HG02885 (cell line): ENCODE results near the gene FMN1.

Experiments
- ATAC-seq: cut with Tn5 transposase; IDR thresholded peaks from one replicate; pipeline ENCODE4 v1.9.1; 2021; ENCODE audit warnings: mild to moderate bottlenecking; ENCODE audit not compliant: unreplicated experiment, poor library complexity

The FMN1 gene

DNA sequence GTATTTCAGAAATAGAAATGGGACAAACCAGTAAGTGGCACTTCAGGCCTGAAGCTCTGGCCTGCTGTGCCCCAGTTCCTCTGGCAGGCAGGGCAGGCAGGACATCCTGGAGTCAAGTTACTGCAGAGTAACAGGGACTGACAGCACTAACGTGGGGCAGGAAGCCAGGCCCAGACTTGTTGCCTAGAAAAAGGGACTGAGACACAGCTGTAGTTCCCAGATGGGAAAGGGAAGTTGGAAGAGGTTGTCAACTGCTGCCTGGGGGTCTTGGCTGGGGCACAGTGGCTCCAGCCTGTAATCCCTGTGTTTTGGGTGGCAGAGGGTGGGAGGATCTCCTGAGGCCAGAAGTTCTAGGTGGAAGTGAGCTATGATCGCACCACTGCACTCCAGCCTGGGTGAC lies 171.9 kb downstream of the FMN1 start:
- no peak for ATAC-seq

DNA sequence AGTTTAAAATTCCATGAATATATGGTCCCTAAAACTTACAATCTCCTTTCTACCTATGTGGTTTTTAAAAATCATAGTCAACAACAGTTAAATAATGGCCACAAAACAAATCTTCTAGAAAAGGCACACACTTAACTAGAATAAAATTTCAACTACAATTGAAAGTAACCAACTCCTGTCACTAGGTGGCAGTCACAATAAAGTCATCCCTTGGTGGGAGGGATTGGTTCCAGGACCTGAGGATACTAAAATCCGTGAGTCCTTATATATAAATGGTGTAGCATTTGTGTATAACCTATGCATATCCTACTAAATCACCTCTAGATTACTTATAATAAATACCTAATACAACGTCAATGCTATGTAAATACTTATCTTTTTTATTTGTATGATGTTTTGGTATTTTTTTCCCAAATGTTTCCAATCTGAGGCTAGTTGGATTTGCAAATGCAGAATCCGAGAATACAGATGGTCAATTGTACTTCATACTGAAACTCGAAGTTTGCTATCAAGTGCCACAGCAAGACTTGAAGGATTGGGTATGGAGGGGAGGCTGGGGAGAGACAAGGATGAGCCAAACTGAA lies 172.6 kb downstream of the FMN1 start:
- ATAC-seq, result no peak

DNA sequence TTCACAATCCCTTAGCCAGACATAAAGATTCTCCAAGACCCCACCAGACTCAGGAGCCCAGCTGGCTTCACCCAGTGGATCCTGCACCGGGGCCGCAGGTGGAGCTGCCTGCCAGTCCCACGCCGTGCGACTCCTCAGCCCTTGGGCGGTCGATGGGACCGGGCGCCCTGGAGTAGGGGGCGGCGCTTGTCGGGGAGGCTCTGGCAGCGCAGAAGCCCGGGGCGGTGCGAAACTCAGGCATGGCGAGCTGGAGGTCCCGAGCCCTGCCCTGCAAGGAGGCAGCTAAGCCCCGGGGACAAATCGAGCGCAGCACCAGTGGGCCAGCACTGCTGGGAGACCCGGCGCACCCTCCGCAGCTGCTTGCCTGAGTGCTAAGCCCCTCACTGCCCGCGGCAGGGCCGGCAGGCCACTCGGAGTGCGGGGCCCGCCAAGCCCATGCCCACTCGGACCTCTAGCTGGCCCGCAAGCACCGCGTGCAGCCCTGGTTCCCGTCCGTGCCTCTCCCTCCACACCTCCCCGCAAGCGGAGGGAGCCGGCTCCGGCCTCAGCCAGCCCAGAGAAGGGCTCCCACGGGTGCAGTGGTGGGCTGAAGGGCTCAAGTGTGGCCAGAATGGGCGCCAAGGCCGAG lies 175.0 kb downstream of the FMN1 start:
- no peak for ATAC-seq

DNA sequence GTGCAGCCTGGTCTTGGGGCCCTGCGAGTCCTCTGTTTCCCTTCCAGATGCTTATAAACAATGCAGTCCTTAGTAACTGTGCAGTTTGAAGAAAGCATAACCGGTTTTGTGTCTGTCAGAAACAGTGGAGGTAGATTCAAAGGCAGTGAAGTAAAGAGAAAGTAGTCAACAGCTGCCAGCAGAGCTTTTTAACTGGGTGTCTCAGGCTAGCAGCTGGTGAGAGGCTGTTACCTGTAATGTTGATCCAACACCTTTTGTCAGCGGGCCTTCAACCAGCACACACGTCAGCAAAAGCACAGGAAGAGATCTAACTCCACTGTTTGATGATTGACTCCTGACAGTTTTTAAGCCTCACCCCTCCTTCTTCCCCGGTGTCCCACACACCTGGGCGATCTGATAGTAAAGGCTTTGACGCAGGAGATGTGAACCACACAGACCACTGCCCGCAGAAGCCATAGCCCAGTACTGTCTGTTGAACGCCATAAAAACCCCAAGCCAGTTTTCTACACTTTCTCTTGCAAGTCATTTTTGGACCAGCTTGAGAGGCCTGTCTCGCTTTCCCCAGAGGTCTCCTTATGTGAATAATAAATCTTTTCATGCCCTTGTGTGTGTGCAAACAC lies 178.0 kb downstream of the FMN1 start:
- no peak for ATAC-seq

DNA sequence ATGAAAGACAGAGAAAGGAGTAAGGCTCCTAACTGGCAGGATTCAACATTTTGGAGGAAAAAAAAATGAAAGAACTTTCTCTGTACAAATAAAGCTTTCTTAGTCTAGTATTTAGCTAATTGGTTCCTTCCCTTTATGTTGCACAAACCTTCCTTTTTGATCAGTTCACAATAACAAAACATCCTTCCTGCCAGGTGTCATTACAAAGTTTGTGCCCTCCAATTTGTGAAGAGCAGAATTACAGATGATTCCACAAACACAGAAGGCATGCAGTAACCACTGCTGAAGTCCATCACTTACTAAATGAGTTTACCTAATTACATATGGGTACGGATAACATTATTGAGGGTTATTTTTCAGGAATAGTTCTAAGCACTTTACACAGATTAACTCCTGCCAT lies 179.9 kb downstream of the FMN1 start:
- no peak for ATAC-seq

DNA sequence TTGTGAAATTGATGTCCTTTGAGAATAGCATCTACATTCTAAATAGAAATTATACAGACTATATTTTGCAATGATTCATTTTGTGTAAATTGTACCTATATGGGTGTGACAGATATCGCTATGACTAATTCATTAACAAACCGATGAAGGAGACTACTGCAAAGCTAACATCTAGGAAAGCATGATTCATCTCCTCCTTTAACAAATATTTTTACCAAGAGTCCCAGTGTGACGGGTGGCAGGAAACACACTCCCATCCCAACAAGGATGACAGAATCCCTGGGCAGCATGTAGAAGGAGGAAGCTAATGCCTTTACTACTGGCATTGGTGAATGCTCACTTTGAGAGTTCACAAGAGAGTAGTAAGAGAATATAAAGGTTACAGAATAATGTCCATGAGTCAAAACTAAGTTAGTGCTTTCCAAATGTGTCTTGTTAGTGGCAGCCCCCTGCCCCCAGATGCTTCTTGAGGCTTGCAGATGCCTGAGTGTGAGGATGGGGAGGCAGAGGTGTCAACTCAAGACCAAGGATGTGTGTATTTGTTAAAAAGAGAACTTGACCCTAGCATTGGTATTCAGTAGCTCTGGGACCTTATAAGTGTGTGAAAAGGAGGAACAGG lies 180.6 kb downstream of the FMN1 start:
- no peak for ATAC-seq

DNA sequence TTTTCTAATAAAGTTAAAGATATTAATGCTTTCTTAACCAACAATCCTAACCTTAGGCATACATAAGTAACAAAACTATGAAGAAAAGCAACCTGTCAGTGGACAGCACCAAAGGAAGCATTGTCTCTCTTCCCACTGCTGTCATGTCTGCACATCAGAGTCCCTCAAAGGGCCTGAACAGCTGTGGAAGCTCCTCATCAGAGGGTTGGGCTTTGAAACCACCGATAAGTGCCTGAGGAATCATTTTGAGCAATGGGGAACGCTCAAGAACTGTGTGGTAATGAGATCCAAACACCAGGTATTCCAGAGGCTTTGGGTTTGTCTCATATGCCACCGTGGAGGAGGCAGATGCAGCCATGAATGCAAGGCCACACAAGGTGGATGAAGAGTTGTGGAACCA lies 182.5 kb downstream of the FMN1 start:
- no peak for ATAC-seq

DNA sequence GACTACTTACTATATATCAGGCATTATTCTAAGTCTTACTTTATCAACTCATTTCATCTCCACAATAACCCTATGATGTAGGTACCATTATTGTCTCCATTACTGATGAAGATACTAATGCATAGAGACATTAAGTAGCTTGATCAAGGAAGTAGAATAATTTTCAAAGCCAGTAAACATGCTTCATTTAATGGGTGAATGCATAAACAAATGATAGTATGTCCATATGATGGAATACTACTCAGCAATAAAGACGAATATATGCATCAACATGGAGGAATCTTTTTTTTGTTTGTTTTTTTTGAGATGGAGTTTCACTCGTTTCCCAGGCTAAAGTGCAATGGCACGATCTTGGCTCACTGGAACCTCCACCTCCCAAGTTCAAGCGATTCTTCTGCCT lies 184.9 kb downstream of the FMN1 start:
- ATAC-seq, result no peak

DNA sequence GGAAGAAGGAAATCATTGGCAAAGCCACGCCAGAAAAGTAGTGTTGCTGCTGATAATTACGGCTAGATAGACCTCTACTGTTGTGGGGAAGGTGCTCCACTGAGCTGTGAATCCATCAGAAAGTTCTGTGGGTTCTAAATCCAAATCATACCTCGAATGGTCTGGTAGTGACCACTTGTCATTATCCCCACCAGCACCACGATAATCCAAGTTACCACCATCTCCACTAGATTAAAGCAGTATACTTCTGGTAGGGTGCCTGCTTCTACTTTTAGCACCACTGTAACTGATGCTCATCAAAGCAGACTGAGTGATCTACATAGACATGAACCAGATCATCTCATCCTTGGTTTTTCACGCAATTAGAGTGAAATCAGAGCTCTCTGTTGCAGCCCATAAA lies 185.5 kb downstream of the FMN1 start:
- ATAC-seq, result no peak

DNA sequence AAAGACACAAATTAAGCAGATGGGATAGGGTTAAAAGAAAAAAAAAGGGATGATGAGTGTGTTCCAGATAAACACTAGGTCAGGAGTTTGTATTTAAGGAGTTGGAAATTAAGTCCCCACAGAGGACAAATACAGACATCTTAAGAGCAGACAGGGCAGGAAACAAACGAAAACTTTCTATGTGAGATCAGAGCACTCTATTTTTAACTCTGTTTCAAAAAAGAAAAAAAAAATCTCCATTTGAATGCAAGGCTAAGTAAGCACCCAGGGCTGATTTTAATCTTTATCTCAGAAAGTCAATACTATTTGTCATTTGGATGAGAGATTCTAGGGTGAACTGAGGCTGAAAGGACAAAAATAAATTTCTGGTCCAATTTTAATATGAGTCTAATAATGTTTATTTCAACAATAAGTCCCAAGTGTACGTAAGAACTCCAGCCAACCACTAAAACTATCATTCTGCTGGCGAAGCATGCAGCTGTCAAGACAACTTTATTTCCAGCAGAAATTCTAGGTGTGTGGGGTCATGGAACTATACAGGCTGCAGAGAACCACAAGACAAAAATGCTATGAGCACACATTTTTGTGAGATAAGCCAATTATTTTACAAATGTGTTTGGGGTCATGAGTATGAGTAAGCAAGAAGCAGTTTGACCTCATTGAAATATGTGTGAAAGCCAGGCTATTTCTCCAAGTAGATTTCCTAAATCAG lies 186.1 kb downstream of the FMN1 start:
- ATAC-seq, result no peak

DNA sequence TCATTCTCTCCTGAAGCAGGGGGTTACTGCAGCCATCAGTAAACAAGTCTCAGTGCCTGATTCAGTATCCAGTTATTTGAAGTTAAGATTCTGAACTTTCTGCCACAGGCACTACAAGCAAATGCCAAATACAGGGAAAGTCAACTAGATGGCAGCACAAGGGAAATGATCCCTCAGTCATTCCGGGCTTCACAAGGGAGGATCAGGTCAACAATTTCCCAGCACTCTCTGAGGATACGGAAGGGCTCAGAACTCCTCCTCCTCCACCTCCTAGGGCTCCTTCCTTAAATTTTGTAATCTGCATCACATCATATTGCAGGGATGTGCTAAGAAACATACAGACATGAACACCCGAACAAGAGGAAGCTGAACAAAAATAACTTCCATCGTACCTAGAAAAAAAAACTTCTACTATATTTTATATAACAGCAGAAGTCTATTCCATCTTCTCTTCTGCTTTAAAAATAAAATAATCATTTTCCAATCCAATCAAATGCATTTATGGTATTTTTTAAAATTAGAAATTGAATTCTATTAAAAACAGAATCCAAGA lies 187.1 kb downstream of the FMN1 start:
- no peak for ATAC-seq

DNA sequence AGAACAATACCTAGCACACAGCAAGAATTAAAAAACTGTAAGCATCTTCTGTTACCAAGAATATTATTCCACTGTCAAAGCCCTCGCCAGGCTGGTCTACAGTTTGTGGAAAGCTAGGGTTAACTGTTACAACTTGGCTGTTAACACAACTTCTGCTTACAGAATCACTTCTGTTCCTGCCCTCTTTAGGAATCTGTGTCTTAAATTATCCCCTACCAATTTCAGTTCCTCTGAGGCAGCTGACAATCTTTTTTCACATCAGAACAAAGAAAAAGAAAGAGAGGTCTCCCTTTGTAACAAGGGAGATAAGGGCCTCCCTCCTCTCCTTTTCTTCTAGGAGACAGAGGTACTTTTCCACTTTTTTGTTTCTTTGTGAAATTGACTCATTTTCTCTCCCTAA lies 188.9 kb downstream of the FMN1 start:
- no peak for ATAC-seq

DNA sequence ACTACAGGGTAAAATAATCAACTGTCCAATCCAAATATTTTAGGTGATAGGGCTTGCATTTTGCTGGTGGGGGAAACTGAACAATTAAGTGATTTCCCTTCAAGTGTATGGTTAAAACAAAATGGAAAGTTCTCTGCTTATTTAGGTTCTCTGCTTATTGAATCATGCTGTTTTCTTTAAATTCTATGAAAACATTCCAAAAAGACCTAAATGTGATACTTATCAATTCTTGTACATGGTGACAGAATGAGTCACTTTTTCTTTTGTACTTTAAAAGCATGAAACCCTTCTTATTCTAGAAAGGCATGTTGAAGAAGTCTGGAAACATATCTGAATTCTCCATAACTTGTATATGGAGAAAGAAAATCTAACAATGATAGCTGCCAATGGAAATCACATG lies 192.6 kb downstream of the FMN1 start:
- ATAC-seq, result no peak

DNA sequence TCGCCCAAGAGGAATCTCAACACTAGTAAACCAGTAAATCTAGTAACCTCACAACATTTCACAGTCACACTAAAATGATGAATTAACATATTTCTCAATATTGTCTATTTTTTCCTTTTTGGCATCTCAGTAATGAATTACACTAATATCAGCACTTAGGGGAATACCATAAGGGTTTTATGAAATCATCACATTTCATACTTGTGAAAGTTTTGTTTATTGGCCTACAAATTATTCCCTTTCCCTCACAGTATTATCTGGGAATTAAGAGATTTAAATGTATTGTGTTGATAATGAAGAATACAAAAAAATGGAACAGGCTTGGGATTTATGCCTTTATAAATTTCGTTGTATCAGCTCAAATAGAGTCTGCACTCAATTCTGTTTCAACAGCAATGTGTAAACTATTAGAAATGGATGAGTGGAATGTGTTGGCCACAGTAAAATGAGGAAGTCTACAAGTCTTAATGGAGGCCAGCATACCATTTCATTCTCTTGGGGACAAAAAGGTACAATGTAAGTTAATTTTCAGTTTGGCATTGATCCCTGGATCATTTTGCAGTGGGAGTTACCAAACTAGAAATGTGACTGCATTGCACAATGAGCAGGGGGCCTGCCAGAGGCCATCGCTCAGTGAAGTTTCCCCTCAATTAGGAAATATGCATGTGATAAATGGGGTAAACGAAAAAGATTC lies 195.4 kb downstream of the FMN1 start:
- no peak for ATAC-seq

DNA sequence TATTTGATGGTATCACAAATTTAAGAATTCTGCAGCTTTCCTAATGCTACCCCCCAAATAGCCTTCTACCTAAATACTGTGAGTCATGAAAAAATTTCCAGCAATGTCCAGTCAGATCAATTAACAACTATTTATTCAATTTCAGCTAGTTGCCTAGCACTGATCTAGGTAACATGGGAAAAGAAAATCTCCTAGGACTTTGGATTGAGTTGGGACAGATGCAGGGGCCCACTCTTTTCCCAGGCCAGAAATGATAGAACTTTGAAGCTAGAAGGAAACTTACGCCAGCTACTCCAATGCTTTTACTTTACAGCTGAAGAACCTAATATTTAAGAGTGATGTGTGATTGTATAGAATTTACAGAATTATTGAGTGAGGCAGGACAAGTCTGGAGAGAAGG lies 196.3 kb downstream of the FMN1 start:
- no peak for ATAC-seq

DNA sequence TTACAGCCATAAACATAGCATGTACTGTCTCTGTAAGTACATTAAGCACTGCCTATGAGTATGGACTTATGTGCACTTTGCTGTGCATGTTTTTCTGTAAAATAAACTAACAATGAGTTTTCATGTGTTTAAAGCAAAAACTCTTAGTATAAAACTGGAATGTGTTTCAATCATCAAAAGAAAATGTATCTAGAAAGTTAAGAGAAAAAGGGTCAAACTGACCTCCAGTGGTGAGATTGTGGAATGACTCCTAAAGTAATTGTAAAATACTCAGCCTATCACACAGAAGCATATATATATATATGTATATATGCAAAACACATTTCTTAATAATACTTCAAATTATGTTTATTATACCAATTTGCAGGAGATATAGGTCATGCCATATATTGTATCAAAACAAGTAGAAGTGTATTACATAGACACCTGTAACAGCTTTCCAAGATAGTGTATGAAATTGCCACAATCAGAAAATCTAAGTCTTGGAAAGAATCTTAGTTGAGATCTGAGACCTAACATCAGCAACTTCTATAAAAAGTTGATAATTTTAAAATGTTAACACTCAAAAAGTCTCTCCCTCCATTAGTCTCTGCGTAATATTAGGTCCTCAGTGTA lies 199.6 kb downstream of the FMN1 start:
- ATAC-seq, result no peak

DNA sequence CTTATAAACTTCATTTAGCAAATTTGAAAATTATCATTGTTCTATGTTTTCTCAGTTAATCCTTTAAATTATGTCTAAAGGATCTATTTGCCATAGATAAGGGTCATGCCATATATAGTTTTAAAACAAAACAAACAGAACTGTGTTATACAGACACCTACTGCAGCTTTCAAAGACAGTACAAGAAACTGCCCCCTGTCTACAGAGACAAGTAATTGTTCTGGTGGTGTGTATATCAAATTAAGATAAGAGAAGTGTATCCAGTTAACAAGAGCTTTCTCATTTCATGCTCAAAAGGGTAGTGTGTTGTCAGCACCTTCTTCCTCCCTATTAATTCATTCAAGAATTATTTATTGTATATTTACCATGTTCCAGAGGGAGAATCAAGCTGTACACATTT lies 201.2 kb downstream of the FMN1 start:
- no peak for ATAC-seq

DNA sequence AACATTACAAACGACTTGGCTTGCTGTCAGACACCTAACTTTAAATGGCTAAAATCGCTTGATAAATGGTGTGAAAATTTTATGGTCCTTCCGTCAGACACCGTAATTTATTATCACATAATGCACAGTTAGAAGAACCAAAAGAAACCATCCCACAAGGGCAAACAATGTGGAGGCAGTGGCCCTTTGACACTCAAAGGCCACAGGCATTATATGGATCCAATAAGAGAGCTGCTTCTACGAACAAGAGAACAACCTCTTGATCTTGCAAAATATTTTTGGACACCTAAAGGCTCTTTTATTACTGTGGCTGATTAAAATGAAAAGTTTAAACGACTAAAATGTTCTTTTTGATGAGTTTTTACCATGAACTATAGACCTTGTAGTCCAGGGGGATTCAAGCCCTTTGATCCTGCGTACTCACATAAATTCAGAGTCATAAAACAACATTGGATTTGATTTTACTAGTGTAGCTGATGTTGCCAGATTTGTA lies 202.8 kb downstream of the FMN1 start:
- no peak for ATAC-seq

DNA sequence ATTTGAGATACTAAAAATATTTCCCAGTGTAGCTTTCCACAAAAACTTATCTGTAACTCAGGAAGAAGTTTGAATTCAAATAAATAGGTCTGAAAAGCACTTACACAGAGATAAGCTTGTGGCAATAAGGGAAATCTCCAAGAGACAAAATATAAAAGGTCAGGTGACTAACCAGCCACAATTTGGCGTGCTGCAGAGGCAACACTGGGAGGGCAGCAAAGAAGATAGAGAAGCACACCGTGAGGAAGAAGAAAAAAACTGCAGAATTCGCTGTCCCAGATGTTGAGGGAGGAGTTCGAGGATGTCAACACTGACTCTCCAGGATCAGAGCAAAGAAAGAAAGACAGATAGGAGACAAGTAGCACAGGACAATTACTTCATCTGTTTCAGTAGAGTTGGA lies 204.4 kb downstream of the FMN1 start:
- no peak for ATAC-seq

DNA sequence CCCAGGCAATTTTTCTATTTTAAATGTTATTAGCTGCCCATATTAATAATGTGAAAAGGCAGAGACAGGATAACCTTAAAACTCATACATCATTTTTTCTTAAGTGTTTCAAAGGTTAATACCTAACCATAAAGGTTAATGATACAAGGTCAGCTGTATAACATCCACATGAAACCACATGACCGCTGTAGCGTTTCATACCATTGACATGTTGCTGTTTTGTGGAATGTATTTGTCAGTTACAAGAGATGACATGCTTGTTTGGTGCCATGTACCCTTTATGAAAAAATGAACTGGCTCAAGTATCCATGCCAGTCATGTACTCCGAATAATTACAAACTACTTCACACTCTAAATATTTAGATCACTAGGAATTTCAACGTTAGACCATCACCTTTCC lies 207.4 kb downstream of the FMN1 start:
- ATAC-seq, result no peak
